HepG2 (cell line): ENCODE data around the gene TBCCD1. TPM values are rescaled to one million over a fixed set of nuclear protein-coding genes. Genes with fewer than 3 reads are reported as not detected.

Experiments
- DMTF1 ChIP-seq: sonication (generic); formaldehyde crosslinking; IDR thresholded peaks from 2 replicates; pipeline ENCODE4 v1.4.0; 2020; ENCODE audit warnings: mild to moderate bottlenecking, missing genetic modification reagents
- ISX ChIP-seq: sonication (generic); formaldehyde crosslinking; conservative IDR thresholded peaks from 2 replicates; pipeline ENCODE4 v1.5.0; 2020; ENCODE audit warnings: missing genetic modification reagents
- MAZ ChIP-seq, 2 experiments: sonication (generic) in 1 of 2; formaldehyde crosslinking in 1 of 2; IDR thresholded peaks; 2 replicates each; pipeline versions ENCODE4 v1.5.0 to v1.6.1; 2012 to 2020; ENCODE audit warnings: low read depth in 2 of 2, mild to moderate bottlenecking in 2 of 2, borderline replicate concordance in 1 of 2, improper control_type of control experiment in 1 of 2, low read length in 1 of 2, missing genetic modification reagents in 1 of 2, moderate library complexity in 1 of 2
- NCOA1 ChIP-seq: sonication (generic); formaldehyde crosslinking; IDR thresholded peaks from 2 replicates; pipeline ENCODE4 v1.9.0; 2021; ENCODE audit warnings: missing genetic modification reagents
- POLR2A ChIP-seq, 2 experiments: IDR thresholded peaks; 2 replicates each; pipeline ENCODE4 v1.6.1; 2011; ENCODE audit warnings: low read depth in 2 of 2, low read length in 2 of 2, mild to moderate bottlenecking in 1 of 2, moderate library complexity in 1 of 2; ENCODE audit not compliant: insufficient read depth in 1 of 2
- POLR2G ChIP-seq: fragments of 200-400 bp; formaldehyde crosslinking; IDR thresholded peaks from 2 replicates; pipeline ENCODE4 v1.6.1; 2018; ENCODE audit warnings: mild to moderate bottlenecking, low read depth, low read length, moderate library complexity
- RARG ChIP-seq: sonication (generic); formaldehyde crosslinking; IDR thresholded peaks from 2 replicates; pipeline ENCODE4 v1.4.0; 2020; ENCODE audit warnings: low read depth, mild to moderate bottlenecking, missing genetic modification reagents
- RBAK ChIP-seq: sonication (generic); formaldehyde crosslinking; IDR thresholded peaks from 2 replicates; pipeline ENCODE4 v1.5.1; 2020; ENCODE audit warnings: mild to moderate bottlenecking, missing genetic modification reagents
- RBM22 ChIP-seq: fragments of 200-400 bp; formaldehyde crosslinking; optimal IDR thresholded peaks from 2 replicates; pipeline ENCODE3; 2017; ENCODE audit warnings: mild to moderate bottlenecking, low read length, moderate library complexity
- RFX3 ChIP-seq: IDR thresholded peaks from 2 replicates; pipeline ENCODE4 v1.6.1; 2016; ENCODE audit warnings: missing biosample characterization, missing genetic modification reagents
- SIN3B ChIP-seq: fragments of 150-350 bp; IDR thresholded peaks from 2 replicates; pipeline ENCODE4 v1.6.1; 2014; ENCODE audit warnings: low read length
- SP1 ChIP-seq, 2 experiments: fragments of 450-650 bp in 1 of 2; sonication (generic) in 1 of 2; formaldehyde crosslinking in 1 of 2; IDR thresholded peaks; 2 replicates each; pipeline versions ENCODE4 v1.4.0 to v1.6.1; 2016 to 2020; ENCODE audit warnings: missing genetic modification reagents in 1 of 2
- SRSF4 ChIP-seq: fragments of 200-400 bp; formaldehyde crosslinking; IDR thresholded peaks from one replicate; pipeline ENCODE4 v1.6.1; 2018; ENCODE audit warnings: mild to moderate bottlenecking, low read depth, low read length, moderate library complexity; ENCODE audit not compliant: poor library complexity, severe bottlenecking
- TSC22D2 ChIP-seq: sonication (generic); formaldehyde crosslinking; IDR thresholded peaks from 2 replicates; pipeline ENCODE4 v1.5.1; 2020; ENCODE audit warnings: missing genetic modification reagents, mild to moderate bottlenecking, borderline replicate concordance
- ZNF230 ChIP-seq: sonication (generic); formaldehyde crosslinking; IDR thresholded peaks from 2 replicates; pipeline ENCODE4 v1.4.0; 2020; ENCODE audit warnings: mild to moderate bottlenecking, missing genetic modification reagents
- ZNF558 ChIP-seq: sonication (generic); formaldehyde crosslinking; IDR thresholded peaks from 2 replicates; pipeline ENCODE4 v1.9.0; 2022; ENCODE audit warnings: mild to moderate bottlenecking, missing genetic modification reagents, borderline replicate concordance
- ZNF776 ChIP-seq: sonication (generic); formaldehyde crosslinking; IDR thresholded peaks from 2 replicates; pipeline ENCODE4 v1.4.0; 2020; ENCODE audit warnings: mild to moderate bottlenecking, missing genetic modification reagents
- ZZZ3 ChIP-seq: sonication (generic); formaldehyde crosslinking; IDR thresholded peaks from 2 replicates; pipeline ENCODE4 v1.4.0; 2020; ENCODE audit warnings: missing genetic modification reagents, mild to moderate bottlenecking, borderline replicate concordance
- polyA plus RNA-seq, 8 experiments: library from polyadenylated mRNA; depleted of rRNA in 3 of 8; stranded (reverse) in 7 of 8; unstranded in 1 of 8; fragments of >200 nt; fragmentation: Illumina TruSeq in 4 of 8; extraction: Trizol in 4 of 8; gene quantifications; 2 replicates each; pipeline versions ENCODE4 v1.2.1 to v1.2.3, GENCODE V29; 2011 to 2016; ENCODE audit warnings: low read depth in 4 of 8, missing spikeins in 1 of 8, mixed read lengths in 1 of 8; ENCODE audit not compliant: insufficient read depth in 1 of 8
- total RNA-seq, 5 experiments: library from RNA; depleted of rRNA; stranded (reverse); fragments of >200 nt; fragmentation: Illumina TruSeq; extraction: Trizol; gene quantifications; 2 replicates each; pipeline ENCODE4 v1.2.3, GENCODE V29; 2016; ENCODE audit warnings: low read depth in 1 of 5
- TF ChIP-seq, protein P1 (sequence below): sonication (generic); formaldehyde crosslinking; IDR thresholded peaks from 2 replicates; pipeline ENCODE4 v1.9.0; 2021; ENCODE audit warnings: missing genetic modification reagents, borderline replicate concordance
- TF ChIP-seq, protein P2 (sequence below): sonication (generic); formaldehyde crosslinking; IDR thresholded peaks from 2 replicates; pipeline ENCODE4 v1.4.0; 2020; ENCODE audit warnings: missing genetic modification reagents, borderline replicate concordance

Gene TBCCD1
- total and polyA plus RNA-seq, 2 of the 13 experiments (the other 11 are each of a cell fraction or from before 2014, with no cell fraction given) = 13.6 to 16.2 TPM

- TF ChIP-seq, protein P1, sequence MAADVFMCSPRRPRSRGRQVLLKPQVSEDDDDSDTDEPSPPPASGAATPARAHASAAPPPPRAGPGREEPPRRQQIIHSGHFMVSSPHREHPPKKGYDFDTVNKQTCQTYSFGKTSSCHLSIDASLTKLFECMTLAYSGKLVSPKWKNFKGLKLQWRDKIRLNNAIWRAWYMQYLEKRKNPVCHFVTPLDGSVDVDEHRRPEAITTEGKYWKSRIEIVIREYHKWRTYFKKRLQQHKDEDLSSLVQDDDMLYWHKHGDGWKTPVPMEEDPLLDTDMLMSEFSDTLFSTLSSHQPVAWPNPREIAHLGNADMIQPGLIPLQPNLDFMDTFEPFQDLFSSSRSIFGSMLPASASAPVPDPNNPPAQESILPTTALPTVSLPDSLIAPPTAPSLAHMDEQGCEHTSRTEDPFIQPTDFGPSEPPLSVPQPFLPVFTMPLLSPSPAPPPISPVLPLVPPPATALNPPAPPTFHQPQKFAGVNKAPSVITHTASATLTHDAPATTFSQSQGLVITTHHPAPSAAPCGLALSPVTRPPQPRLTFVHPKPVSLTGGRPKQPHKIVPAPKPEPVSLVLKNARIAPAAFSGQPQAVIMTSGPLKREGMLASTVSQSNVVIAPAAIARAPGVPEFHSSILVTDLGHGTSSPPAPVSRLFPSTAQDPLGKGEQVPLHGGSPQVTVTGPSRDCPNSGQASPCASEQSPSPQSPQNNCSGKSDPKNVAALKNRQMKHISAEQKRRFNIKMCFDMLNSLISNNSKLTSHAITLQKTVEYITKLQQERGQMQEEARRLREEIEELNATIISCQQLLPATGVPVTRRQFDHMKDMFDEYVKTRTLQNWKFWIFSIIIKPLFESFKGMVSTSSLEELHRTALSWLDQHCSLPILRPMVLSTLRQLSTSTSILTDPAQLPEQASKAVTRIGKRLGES (CRISPR knock-in tag) = no peak
- TF ChIP-seq POLR2A (IDR thresholded peaks at IDR 0.05; ENCODE audit: insufficient read depth in 1 of 2, low read depth in 2 of 2, low read length in 2 of 2) = peak in 1 of 2 experiments; percentile 49; a peak in 1 of 4 replicates
- TF ChIP-seq ZZZ3 (CRISPR knock-in tag) = no peak
- TF ChIP-seq MAZ (IDR thresholded peaks at IDR 0.05; ENCODE audit: borderline replicate concordance, low read depth, low read length) = no peak
- TF ChIP-seq MAZ (CRISPR knock-in tag; IDR thresholded peaks at IDR 0.05; ENCODE audit: low read depth) = peak; percentile 3; the same call in 1 of the 2 replicates
- TF ChIP-seq DMTF1 (CRISPR knock-in tag) = no peak
- TF ChIP-seq ZNF558 (CRISPR knock-in tag) = no peak; the same call in 1 of the 2 replicates
- TF ChIP-seq, protein P2, sequence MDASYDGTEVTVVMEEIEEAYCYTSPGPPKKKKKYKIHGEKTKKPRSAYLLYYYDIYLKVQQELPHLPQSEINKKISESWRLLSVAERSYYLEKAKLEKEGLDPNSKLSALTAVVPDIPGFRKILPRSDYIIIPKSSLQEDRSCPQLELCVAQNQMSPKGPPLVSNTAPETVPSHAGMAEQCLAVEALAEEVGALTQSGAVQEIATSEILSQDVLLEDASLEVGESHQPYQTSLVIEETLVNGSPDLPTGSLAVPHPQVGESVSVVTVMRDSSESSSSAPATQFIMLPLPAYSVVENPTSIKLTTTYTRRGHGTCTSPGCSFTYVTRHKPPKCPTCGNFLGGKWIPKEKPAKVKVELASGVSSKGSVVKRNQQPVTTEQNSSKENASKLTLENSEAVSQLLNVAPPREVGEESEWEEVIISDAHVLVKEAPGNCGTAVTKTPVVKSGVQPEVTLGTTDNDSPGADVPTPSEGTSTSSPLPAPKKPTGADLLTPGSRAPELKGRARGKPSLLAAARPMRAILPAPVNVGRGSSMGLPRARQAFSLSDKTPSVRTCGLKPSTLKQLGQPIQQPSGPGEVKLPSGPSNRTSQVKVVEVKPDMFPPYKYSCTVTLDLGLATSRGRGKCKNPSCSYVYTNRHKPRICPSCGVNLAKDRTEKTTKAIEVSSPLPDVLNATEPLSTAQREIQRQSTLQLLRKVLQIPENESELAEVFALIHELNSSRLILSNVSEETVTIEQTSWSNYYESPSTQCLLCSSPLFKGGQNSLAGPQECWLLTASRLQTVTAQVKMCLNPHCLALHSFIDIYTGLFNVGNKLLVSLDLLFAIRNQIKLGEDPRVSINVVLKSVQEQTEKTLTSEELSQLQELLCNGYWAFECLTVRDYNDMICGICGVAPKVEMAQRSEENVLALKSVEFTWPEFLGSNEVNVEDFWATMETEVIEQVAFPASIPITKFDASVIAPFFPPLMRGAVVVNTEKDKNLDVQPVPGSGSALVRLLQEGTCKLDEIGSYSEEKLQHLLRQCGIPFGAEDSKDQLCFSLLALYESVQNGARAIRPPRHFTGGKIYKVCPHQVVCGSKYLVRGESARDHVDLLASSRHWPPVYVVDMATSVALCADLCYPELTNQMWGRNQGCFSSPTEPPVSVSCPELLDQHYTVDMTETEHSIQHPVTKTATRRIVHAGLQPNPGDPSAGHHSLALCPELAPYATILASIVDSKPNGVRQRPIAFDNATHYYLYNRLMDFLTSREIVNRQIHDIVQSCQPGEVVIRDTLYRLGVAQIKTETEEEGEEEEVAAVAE = 0 out of 2 replicates have a peak, but pooled peaks have one; percentile 2
- no peak for TF ChIP-seq RARG (CRISPR knock-in tag)
- TF ChIP-seq SRSF4 = no peak
- peak; percentile 63 for TF ChIP-seq POLR2G
- peak; percentile 95 for TF ChIP-seq RBM22
- TF ChIP-seq ZNF230 (CRISPR knock-in tag) = no peak
- no peak for TF ChIP-seq ZNF776 (CRISPR knock-in tag)
- no peak for TF ChIP-seq SIN3B
- TF ChIP-seq RFX3 (CRISPR knock-in tag) = no peak
- TF ChIP-seq TSC22D2 (CRISPR knock-in tag) = no peak
- TF ChIP-seq SP1 (IDR thresholded peaks at IDR 0.05) = no peak
- no peak for TF ChIP-seq SP1 (CRISPR knock-in tag; IDR thresholded peaks at IDR 0.05)
- TF ChIP-seq ISX (CRISPR knock-in tag) = no peak
- TF ChIP-seq NCOA1 (CRISPR knock-in tag) = no peak
- no peak for TF ChIP-seq RBAK (CRISPR knock-in tag)
Observed at GRCh38 chr3:186613637-186614265, 46.6 kb upstream of the TBCCD1 start (continued).
